Raji (cell line): Measurements from ENCODE around the gene PTH1R.

ENCODE experiments used
- POLR2A ChIP-seq: IDR thresholded peaks from 2 replicates; pipeline ENCODE4 v1.6.1; 2011; ENCODE audit warnings: low read depth, low read length, control low read depth; ENCODE audit not compliant: insufficient read depth

Gene PTH1R

GRCh38 chr3:46866720-46867549 is 10.6 kb upstream of the PTH1R start:
- no peak for TF ChIP-seq POLR2A

DNA sequence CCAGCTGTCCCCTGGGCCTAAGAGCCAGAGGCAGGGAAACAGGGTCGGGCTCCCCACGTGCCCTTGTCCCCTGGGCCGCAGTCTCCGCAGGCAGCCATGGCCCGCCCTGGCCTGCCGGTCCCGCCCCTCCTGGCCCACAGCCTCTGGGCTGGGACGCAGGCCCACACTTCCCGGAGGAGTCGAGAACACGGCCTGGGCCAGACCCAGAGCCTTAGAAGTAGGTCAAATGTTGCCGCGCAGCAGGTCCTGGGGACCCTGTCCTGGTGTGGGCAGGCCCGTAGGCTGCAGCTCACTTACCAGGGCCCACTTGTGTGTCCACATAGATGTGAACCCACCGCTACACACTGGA is 10.0 kb upstream of the PTH1R start:
- TF ChIP-seq POLR2A: no peak

DNA sequence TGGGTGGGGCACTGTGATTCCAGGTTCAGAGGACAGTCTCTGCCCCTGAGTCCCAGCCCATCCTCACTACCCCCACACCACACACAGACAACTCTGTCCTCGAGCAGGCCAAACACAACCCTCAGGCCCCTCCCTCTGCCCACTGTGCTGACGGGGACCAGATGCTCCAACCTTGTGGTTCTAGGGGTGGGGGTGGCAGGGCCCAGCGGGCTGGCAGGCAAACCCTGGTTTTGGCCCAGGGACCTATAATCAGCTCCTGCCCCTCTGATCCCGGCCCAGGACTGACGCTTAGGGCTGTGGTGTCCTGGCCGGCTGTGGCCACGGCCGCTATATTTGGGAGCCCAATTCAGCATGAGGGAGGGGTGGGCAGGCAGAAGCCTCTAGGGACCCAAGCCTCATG is 9.2 kb upstream of the PTH1R start:
- TF ChIP-seq POLR2A: no peak

DNA sequence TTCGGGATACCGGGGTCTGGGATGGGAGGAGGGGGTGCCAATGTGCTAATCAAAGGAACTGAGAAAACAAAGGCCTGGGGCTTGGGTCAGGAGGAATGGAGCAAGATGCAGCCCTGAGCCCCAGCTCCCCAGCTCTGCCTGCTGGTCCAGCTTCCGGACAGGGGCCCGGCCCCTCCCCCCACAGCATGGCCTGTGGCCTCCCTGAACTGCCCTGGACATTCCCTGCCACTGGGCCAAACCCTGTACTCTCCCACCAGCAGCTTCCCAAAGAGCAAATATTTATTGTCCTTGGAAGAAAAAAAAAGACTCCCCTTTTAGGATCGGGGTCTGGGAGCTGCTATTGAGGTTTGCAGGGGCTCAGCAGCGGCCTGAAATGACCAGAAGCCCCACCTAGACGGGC is 8.6 kb upstream of the PTH1R start:
- TF ChIP-seq POLR2A: no peak

- TF ChIP-seq POLR2A: no peak
Observed at GRCh38 chr3:46869440-46869839, 8.1 kb upstream of the PTH1R start.

DNA sequence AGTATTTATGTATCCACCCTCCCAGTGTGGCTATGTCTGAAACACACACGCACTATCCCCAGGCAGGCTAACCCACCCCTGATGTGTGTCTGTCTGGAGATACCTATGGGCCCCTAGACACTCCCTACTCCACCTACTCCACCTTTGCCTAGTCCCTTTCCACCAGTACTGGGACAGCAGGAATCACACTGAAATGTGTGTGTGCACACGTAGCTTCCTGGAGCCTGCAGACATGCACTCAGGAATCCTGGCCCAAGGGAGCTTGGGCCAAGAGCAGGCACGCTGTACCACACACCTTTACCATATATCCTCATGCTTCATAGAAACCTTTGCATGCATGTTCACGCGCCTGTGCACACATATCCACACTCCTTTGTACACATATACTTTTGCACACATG is 6.9 kb upstream of the PTH1R start:
- TF ChIP-seq POLR2A: no peak

DNA sequence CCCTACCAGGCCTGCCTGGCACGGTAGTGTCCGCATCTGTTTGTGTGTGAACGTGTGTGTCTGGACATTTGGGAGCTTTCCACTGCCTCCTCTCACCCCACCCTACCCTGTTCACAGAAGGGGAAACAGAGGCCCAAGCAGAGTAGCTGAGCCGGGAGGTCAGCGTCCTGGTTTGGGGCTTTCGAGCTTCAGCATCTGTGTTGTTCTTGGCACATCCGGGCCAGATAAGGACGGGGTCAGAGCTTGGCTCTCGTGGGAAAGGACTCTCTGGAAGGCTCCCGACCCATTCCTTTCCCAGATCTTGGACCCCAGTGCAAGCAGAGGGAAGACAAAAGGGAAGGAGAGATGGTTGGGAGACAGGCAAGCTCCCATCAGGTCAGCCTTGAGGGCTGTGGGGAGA is 6.3 kb upstream of the PTH1R start:
- TF ChIP-seq POLR2A: no peak

DNA sequence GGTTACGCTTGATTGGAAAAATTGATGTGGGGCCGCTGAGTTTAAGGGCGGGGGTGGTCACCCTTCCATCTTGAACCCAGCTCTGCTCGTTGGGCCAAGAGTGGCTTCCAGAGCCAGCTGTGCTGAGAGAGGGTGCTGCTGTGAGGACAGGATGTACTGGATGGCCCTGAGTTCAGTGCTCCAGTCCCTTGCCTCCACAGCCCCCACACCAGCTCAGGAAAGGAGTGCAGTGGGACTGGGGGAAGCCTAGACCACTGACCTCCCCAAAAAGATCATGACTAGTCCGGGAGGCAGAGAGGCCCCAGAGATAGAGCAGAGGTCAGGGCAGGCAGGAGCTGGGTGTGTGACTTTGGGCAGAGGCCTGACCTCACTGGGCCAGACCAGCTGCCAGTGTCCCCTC is 4.0 kb upstream of the PTH1R start:
- no peak for TF ChIP-seq POLR2A

- TF ChIP-seq POLR2A: no peak
Observed at GRCh38 chr3:46874430-46874829, 3.1 kb upstream of the PTH1R start.

GRCh38 chr3:46875560-46875959 is 2.0 kb upstream of the PTH1R start:
- TF ChIP-seq POLR2A: no peak

DNA sequence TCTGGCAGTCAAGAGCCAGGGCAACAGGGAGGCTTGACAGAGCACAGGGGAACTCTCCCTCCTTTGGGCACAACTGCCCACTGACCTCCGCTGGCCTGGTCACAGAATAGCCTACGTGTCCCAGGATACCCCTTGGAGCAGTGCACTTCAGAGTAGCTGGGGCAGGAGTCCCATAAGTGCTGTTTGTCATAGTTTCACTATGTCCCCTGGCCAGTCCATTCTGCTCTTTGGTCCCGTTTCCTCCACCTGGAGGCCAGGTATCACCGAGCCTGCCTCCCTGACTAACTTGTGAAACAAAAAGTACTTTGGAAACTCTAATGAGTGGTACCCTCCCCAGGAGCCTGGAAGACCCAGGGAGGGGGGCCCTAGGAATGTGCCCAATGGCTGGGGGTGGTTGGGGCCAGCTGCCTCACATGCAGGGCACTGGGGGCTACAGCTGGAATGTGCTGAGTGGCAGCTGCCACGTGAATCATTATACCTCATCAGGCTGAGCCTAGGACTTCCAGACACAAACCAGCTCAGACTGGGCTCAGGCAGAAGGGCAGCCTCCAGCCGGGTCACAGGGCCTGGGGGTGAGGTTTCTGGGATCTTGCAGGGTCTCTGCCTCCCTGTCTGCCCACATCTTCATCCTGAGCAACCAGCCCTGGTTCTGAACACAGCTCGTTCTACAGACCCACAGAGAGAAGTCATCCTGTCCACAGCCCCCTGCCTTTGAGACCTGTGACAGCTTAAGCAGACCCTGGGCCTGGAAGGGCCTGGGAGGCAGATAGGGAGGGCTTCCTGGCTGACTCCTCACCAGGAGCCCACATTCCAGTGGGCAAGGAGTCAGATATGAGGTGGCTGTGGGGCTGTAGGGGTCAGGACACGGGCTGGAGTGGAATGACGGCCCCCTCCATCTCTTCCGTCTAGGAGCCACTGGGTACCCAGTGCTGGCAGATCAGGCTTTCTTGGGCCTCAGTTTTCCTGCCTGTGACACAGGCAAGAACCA is 914 bp upstream of the PTH1R start:
- TF ChIP-seq POLR2A: no peak

DNA sequence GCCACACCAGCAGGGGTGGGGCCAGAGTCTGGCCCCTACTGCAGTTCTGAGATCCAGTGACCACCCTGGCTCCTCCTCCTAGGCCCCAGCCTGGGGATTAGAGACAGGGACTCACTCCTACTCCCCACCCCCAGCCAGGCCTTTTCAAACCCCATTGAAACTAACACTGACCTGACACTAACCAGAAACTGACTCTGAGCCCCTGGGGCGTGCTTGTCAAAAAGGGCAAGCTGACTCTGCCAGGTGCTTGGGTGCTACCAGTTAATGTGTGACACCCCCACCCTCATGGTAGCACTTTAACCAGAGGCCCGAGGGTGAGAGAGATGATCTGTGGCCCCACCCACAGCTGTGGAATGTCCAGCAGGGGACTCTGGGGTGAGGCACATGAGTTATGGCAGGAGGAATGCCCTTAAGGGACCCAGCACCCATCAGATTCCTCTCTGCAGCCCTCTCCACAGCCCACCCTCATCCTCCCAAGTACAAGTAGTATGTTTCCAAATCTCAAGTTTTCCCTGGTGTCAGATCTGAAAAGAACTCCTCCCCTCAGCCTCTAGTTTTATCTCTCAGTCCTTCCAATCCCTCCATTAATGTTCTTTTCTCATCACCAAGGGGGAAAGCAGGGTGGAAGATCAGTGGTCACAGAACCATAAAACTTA is 1.4 kb downstream of the PTH1R start:
- no peak for TF ChIP-seq POLR2A

DNA sequence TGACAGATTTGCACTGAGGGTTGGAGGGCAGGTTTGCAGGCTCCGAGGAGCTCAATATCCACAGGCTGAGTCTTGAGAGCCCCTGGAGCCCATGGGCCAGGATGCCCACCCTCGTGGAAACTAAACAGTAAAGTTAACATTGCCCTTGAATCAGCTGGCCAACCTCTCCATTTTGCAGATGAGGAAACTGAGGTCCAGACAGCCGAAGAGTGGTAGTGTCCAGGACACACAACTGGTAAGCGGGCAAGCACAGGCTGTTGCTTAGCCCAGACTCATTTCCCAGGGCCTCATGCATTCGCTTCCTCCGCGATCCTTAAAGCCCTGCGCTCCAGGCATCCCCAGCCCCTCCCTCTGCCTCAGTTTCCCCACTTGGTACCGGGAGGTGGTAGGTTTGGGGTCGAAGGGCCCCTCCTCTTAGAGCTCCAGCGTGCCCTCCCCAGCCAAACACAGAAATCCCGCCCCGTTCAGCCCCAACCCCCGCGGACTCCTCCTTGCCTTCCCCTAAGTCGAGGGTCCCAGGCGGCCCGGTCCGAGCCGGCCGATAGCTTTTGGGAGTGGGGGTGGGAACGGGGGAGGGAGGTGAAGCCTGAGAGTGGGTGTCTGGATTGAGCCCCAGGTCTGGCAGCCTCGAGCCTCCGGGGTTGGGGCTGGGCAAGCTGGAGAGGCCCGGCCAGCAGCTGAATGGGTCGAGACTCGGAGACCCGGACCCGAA is 3.5 kb downstream of the PTH1R start:
- no peak for TF ChIP-seq POLR2A

DNA sequence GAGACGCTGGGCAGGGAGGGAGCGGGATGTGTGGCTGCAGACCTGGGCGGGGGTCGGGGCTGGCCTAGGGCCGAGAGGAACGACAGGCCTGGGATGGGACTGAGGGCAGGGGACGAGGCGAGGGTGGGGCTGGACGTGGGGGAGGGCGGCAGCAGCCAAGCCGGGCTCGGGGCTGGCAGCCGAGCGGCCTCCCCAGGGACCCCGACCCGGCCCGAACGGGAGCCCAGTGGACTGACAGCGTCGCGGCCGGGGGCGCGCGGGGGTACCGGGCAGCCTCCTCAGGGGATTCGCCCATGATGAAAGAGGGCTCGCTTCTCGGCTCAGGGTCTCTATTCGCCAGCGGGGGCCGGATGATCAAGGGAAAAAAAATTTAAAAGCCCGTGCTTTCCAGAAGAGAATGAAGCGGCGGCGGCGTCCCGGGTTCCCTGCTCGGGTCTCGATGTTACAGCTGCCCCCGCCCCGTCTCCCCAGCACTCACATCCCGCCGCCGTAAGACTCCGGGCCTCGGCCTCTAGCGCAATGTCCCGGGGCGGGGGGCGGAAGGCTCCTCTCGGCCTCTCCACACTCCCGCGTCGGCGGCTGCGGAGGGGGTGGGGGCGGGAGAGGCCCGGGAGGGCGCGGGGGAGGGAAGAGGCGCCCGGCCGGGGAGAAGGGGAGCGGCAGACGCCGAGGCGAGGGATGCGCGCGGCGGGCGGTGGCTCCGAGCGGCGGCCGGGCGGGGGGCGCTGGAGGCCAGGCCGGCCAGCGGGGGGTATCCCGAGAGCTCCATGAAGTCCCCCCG is 4.3 kb downstream of the PTH1R start:
- no peak for TF ChIP-seq POLR2A
